Adrenal gland (tissue), 12 donors: ENCODE data around the gene LIPJ. TPM values are rescaled to one million over a fixed set of nuclear protein-coding genes. Genes with fewer than 3 reads are reported as not detected.

Experiments
- DNase-seq, 7 donors: peaks; one replicate each; pipeline ENCODE4 v3.0.0-alpha.2; 2019 to 2020
- H3K27ac ChIP-seq, 5 donors: fragments of 200-600 bp; sonication (generic) in 4 of 5; 1 replicate in 3 of 5; 2 replicates in 2 of 5; pipeline versions ENCODE4 v1.5.1 to v1.8.0; 2016 to 2020; ENCODE audit warnings: mild to moderate bottlenecking in 1 of 5
- H3K27me3 ChIP-seq: fragments of 200-600 bp; 2 replicates; pipeline ENCODE4 v1.8.0; 2021
- H3K36me3 ChIP-seq, 2 donors: fragments of 200-600 bp; replicated peaks in 1 of 2; 1 replicate in 1 of 2; 2 replicates in 1 of 2; pipeline versions ENCODE4 v1.5.1 to v1.8.0; 2018 to 2022
- H3K4me1 ChIP-seq, 2 donors: fragments of 200-600 bp; replicated peaks in 1 of 2; 1 replicate in 1 of 2; 2 replicates in 1 of 2; pipeline versions ENCODE4 v1.5.1 to v1.8.0; 2018 to 2021
- H3K4me3 ChIP-seq, 4 donors: fragments of 200-600 bp; sonication (generic) in 3 of 4; one replicate each; pipeline ENCODE4 v1.5.1; 2016 to 2018
- H3K9me3 ChIP-seq, 3 donors: fragments of 200-600 bp; sonication (generic) in 1 of 3; replicated peaks in 1 of 3; 1 replicate in 2 of 3; 2 replicates in 1 of 3; pipeline versions ENCODE4 v1.5.1 to v1.8.0; 2016 to 2021
- POLR2A ChIP-seq, 2 donors: fragments of 450-650 bp; IDR thresholded peaks; one replicate each; pipeline ENCODE4 v1.6.1; 2017; ENCODE audit warnings: antibody characterized with exemption in 2 of 2, mild to moderate bottlenecking in 2 of 2, moderate library complexity in 1 of 2
- WGBS, 4 donors: extraction: QIAGEN DNeasy Blood & Tissue Kit in 2 of 4; methylation state at CpG; one replicate each; pipeline versions ENCODE4 v1.1.5 to v1.1.7; 2013 to 2017; 5-methylcytosine and 5-hydroxymethylcytosine counted together
- intact Hi-C, 2 donors: fragments of 100-400 bp; cut with DNase I; formaldehyde crosslinking; loops; one replicate each; pipeline versions ENCODE4 v1.14.1 to v1.15.0; 2022 to 2023
- polyA plus RNA-seq, 3 donors: library from polyadenylated mRNA; stranded (reverse); fragments of 200-250 nt in 2 of 3; fragments of 350-450 nt in 1 of 3; fragmentation: Illumina TruSeq in 1 of 3; extraction: RNeasy Lipid Tissue Mini Kit (QIAGEN cat#74804) in 1 of 3; gene quantifications; one replicate each; pipeline ENCODE4 v1.2.3, GENCODE V29; 2013 to 2014
- total RNA-seq, 9 donors: library from RNA; depleted of rRNA in 4 of 9; stranded (reverse); fragments of >200 nt in 4 of 9; fragments of 120-200 nt in 1 of 9; fragmentation: NEBNext Ultra II Directional in 1 of 9; extraction: Animal tissue kit (Norgen Biotek cat#: 25700) in 1 of 9; gene quantifications; one replicate each; pipeline versions ENCODE4 v1.1.0 to v1.2.4, GENCODE V29; 2013 to 2023
- TF ChIP-seq, protein P1 (sequence below), 6 experiments: fragments of 450-650 bp in 4 of 6; fragments of 200-600 bp in 2 of 6; sonication (generic) in 1 of 6; IDR thresholded peaks; 1 replicate in 5 of 6; 2 replicates in 1 of 6; pipeline versions ENCODE4 v1.5.1 to v1.8.0; 2016 to 2021; ENCODE audit warnings: antibody characterized with exemption in 6 of 6, mild to moderate bottlenecking in 2 of 6, moderate library complexity in 1 of 6
- donor health status: healthy with polysubstance abuse.
- donor health status: Bipolar disorder and iron deficiency.
- donor health status: DM: yes; HTN: yes; CAD: no.
- donor health status: DM: no; HTN: no; CAD: no.
- donor health status: DM: no; HTN: no; CAD: no.
- donor health status: DM: yes; HTN: yes; CAD: no.

The LIPJ gene
- total and polyA plus RNA-seq, 12 donors = 0.05 to 0.17 (median 0.07) TPM; not detected in 9

- no peak for TF ChIP-seq POLR2A (IDR thresholded peaks at IDR 0.05)
- TF ChIP-seq, protein P1, sequence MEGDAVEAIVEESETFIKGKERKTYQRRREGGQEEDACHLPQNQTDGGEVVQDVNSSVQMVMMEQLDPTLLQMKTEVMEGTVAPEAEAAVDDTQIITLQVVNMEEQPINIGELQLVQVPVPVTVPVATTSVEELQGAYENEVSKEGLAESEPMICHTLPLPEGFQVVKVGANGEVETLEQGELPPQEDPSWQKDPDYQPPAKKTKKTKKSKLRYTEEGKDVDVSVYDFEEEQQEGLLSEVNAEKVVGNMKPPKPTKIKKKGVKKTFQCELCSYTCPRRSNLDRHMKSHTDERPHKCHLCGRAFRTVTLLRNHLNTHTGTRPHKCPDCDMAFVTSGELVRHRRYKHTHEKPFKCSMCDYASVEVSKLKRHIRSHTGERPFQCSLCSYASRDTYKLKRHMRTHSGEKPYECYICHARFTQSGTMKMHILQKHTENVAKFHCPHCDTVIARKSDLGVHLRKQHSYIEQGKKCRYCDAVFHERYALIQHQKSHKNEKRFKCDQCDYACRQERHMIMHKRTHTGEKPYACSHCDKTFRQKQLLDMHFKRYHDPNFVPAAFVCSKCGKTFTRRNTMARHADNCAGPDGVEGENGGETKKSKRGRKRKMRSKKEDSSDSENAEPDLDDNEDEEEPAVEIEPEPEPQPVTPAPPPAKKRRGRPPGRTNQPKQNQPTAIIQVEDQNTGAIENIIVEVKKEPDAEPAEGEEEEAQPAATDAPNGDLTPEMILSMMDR (IDR thresholded peaks at IDR 0.05) = no peak
- intact Hi-C loops = no loop called here
These were observed 33.9 kb downstream of the LIPJ start for GRCh38 chr10:88620441-88620840.

DNA sequence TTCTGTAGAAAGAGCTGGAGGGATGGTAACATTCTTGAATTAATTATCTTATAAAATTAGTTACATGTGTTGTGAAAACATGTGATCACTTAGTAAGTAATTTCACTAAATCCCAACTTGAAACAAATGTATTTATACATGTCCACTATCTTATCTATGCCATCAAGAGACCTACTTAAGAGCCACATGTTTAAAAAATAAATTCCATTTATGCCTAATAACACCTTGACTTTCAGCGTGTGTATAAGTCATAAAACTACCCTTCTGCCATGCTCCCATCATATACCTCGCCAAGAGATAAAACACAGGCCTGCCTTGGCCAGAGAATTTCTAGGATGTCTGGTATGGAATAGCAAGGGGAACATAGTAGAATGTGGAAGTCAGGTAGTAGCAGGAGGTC is 37.3 kb downstream of the LIPJ start:
- no peak for DNase-seq
- H3K36me3 ChIP-seq = no peaks in the 10 kb centered on the region
- intact Hi-C loops = no loop called here
- no peaks in the 10 kb centered on the region for H3K4me1 ChIP-seq
- H3K4me3 ChIP-seq = no peak overlapping the region
- no peaks in the 10 kb centered on the region for H3K9me3 ChIP-seq
- H3K27ac ChIP-seq = no peak overlapping the region
- no peaks in the 10 kb centered on the region for H3K27me3 ChIP-seq
- TF ChIP-seq, protein P1 (IDR thresholded peaks at IDR 0.05) = no peak
- TF ChIP-seq POLR2A (IDR thresholded peaks at IDR 0.05) = no peak
- WGBS, 4 donors = 69 to 86% (median 79%) methylated on average over 2 of the region's 2 CpGs

More at GRCh38 chr10:88620441-88620840, 33.9 kb downstream of the LIPJ start:
- H3K4me3 ChIP-seq = no peak overlapping the region
- 56 to 77% (median 73%) methylated on average over 1 of the region's 1 CpG for WGBS, 4 donors
- H3K27me3 ChIP-seq = no peaks in the 10 kb centered on the region
- H3K27ac ChIP-seq = no peak overlapping the region
- H3K36me3 ChIP-seq = no peaks in the 10 kb centered on the region
- H3K9me3 ChIP-seq = no peaks in the 10 kb centered on the region
- DNase-seq = no peak
- no peaks in the 10 kb centered on the region for H3K4me1 ChIP-seq

- Histone ChIP-seq H3K36me3 (no peaks in the 10 kb centered on the region), H3K4me3 (no peak overlapping the region), H3K27me3 (no peaks in the 10 kb centered on the region), H3K27ac (no peak overlapping the region), H3K9me3 (no peaks in the 10 kb centered on the region), H3K4me1 (no peaks in the 10 kb centered on the region)
- intact Hi-C loops = no loop called here
- TF ChIP-seq POLR2A (IDR thresholded peaks at IDR 0.05) = no peak
- TF ChIP-seq, protein P1 (IDR thresholded peaks at IDR 0.05) = no peak
- DNase-seq = no peak
These were observed 38.3 kb downstream of the LIPJ start for GRCh38 chr10:88624840-88625239.

- Histone ChIP-seq H3K9me3 (no peaks in the 10 kb centered on the region), H3K27ac (no peak overlapping the region), H3K4me1 (no peaks in the 10 kb centered on the region), H3K4me3 (no peak overlapping the region), H3K36me3 (no peaks in the 10 kb centered on the region), H3K27me3 (no peaks in the 10 kb centered on the region)
- TF ChIP-seq POLR2A (IDR thresholded peaks at IDR 0.05) = no peak
- TF ChIP-seq, protein P1 (IDR thresholded peaks at IDR 0.05) = no peak
- WGBS, 4 donors = 50 to 60% (median 53%) methylated on average over 2 of the region's 2 CpGs
- DNase-seq = no peak
- intact Hi-C loops = no loop called here
These were observed 53.6 kb downstream of the LIPJ start for GRCh38 chr10:88640186-88640585.
